ENCODE measurements around the gene P2RY8. TPM values are rescaled to one million over a fixed set of nuclear protein-coding genes. Genes with fewer than 3 reads are reported as not detected.
"Not testable (repeated sequence)": the region's sequence is repeated elsewhere in the genome, so short reads cannot be mapped to it uniquely, and the experiment has no call there.

Gene P2RY8
- polyA plus RNA-seq (ENCODE audit: insufficient read length), result 1.9 TPM

- peak; percentile 40 for DNase-seq
Observed at GRCh38 chrX:1537031-1537715, at the start of gene P2RY8. TSS of gene P2RY8 (minus strand) at chrX:1537185. CDS start at chrX:1466558, 70,627 bp downstream.

GRCh38 chrX:1584237-1585011 lies 47.4 kb upstream of the P2RY8 start:
- DNase-seq, result no peak

GRCh38 chrX:1582686-1583437 lies 45.9 kb upstream of the P2RY8 start:
- DNase-seq, result no peak

GRCh38 chrX:1581132-1581531 lies 44.1 kb upstream of the P2RY8 start:
- DNase-seq, result peak; percentile 25

- no peak for DNase-seq
Observed at GRCh38 chrX:1578511-1579173, 41.7 kb upstream of the P2RY8 start.

- no peak for DNase-seq
Observed at GRCh38 chrX:1577845-1578244, 40.9 kb upstream of the P2RY8 start.

GRCh38 chrX:1576201-1576992 lies 39.4 kb upstream of the P2RY8 start:
- DNase-seq, result no peak

GRCh38 chrX:1574181-1574580 lies 37.2 kb upstream of the P2RY8 start:
- DNase-seq, result not testable (repeated sequence)

- DNase-seq, result no peak
Observed at GRCh38 chrX:1564750-1565683, 28.0 kb upstream of the P2RY8 start.

GRCh38 chrX:1564077-1564476 lies 27.1 kb upstream of the P2RY8 start:
- DNase-seq, result not testable (repeated sequence)

- no peak for DNase-seq
Observed at GRCh38 chrX:1561164-1561563, 24.2 kb upstream of the P2RY8 start.

- DNase-seq, result no peak
Observed at GRCh38 chrX:1558761-1559468, 21.9 kb upstream of the P2RY8 start.

GRCh38 chrX:1557442-1557841 lies 20.5 kb upstream of the P2RY8 start:
- DNase-seq, result not testable (repeated sequence)

- no peak for DNase-seq
Observed at GRCh38 chrX:1555370-1555769, 18.4 kb upstream of the P2RY8 start.

GRCh38 chrX:1554469-1555210 lies 17.7 kb upstream of the P2RY8 start:
- DNase-seq, result no peak

GRCh38 chrX:1551959-1552546 lies 15.1 kb upstream of the P2RY8 start:
- no peak for DNase-seq

- peak; percentile 30 for DNase-seq
Observed at GRCh38 chrX:1546691-1547251, 9.8 kb upstream of the P2RY8 start.

- DNase-seq, result no peak
Observed at GRCh38 chrX:1545776-1546408, 8.9 kb upstream of the P2RY8 start.
